Pancreas (tissue), 10 donors: ENCODE measurements around the gene SORBS2. TPM values are rescaled to one million over a fixed set of nuclear protein-coding genes. Genes with fewer than 3 reads are reported as not detected.

Experiments used
- ATAC-seq, 4 donors: fragments of 200-7000 bp; cut with Tn5 transposase; one replicate each; pipeline versions ENCODE4 v1.8.0 to v1.9.1; 2020; ENCODE audit warnings: mild to moderate bottlenecking in 4 of 4, moderate library complexity in 4 of 4
- DNase-seq, 6 donors: peaks; one replicate each; pipeline ENCODE4 v3.0.0-alpha.2; 2020
- FAIRE-seq: peaks from 2 replicates; lab custom pipeline; 2012; peaks lifted over from hg19 to GRCh38; lab: Jason Lieb, UNC
- H3K27ac ChIP-seq, 4 donors: fragments of 200-600 bp; sonication (generic); 1 replicate in 3 of 4; 2 replicates in 1 of 4; pipeline versions ENCODE4 v1.5.0 to v1.8.0; 2020
- H3K27me3 ChIP-seq, 4 donors: fragments of 200-600 bp; one replicate each; pipeline ENCODE4 v1.8.0; 2021
- H3K36me3 ChIP-seq, 3 donors: fragments of 200-600 bp; sonication (generic) in 1 of 3; one replicate each; pipeline versions ENCODE4 v1.5.0 to v1.8.0; 2020 to 2021
- H3K4me1 ChIP-seq, 3 donors: fragments of 200-600 bp; one replicate each; pipeline ENCODE4 v1.8.0; 2021
- H3K4me3 ChIP-seq, 4 donors: fragments of 200-600 bp; sonication (generic) in 2 of 4; one replicate each; pipeline versions ENCODE4 v1.5.0 to v1.8.0; 2020 to 2021
- H3K9me3 ChIP-seq, 4 donors: fragments of 200-600 bp; one replicate each; pipeline ENCODE4 v1.8.0; 2021
- WGBS, 2 donors: extraction: QIAGEN DNeasy Blood & Tissue Kit; methylation state at CpG; one replicate each; pipeline ENCODE4 v1.1.7; 2013; 5-methylcytosine and 5-hydroxymethylcytosine counted together
- intact Hi-C, 3 donors: fragments of 100-400 bp; cut with DNase I; formaldehyde crosslinking; loops; one replicate each; pipeline versions ENCODE4 v1.11.1 to v1.14.2; 2022
- polyA plus RNA-seq, 2 donors: library from polyadenylated mRNA; stranded (reverse); fragments of 200-250 nt; gene quantifications; one replicate each; pipeline ENCODE4 v1.2.3, GENCODE V29; 2013
- total RNA-seq, 6 donors: library from RNA; stranded (reverse); fragmentation: NEBNext Ultra II Directional in 4 of 6; extraction: Animal tissue kit (Norgen Biotek cat#: 25700) in 4 of 6; gene quantifications; one replicate each; pipeline versions ENCODE4 v1.2.1 to v1.2.4, GENCODE V29; 2021 to 2023
- TF ChIP-seq, protein P1 (sequence below), 4 donors: fragments of 200-600 bp; sonication (generic) in 3 of 4; IDR thresholded peaks; one replicate each; pipeline versions ENCODE4 v1.5.0 to v1.8.0; 2021; ENCODE audit warnings: antibody characterized with exemption in 4 of 4
- donor health status: healthy with polysubstance abuse.
- donor health status: DM: no; HTN: no; CAD: no; lungs with moderate emphysema.
- donor health status: DM: no; HTN: no; CAD: no.
- donor health status: control.
- donor health status: control.
- donor health status: Bipolar disorder and iron deficiency.
- donor health status: DM: yes; HTN: yes; CAD: no.
- donor health status: DM: no; HTN: no; CAD: no.
- donor health status: DM: no; HTN: no; CAD: no.
- donor health status: DM: yes; HTN: yes; CAD: no.

SORBS2 gene
- total and polyA plus RNA-seq, 8 donors = 61.7 to 245 (median 140) TPM

DNA sequence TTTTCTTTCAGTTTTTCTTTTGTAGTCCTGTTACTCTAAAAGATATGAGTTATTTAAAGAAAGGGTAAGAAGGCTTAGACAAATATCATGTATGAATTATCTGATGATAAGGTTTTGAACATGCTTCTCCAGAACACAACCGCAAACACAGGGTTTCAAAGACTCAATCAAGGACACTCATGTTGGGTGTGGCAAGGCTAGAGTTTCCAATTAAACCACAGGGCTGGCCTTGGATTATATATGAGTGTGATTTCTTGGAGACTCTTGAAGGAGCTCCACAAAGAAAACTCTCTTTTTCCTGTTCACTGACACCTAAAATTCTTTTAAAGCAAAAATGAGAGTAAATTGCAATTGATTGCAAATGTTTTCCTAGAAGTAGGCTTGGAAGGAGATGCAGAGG, 166.6 kb downstream of the SORBS2 start:
- peaks cover 0 to 3% (median 0%) of the 10 kb centered on the region in 3 donors for H3K4me1 ChIP-seq
- H3K9me3 ChIP-seq = no peaks in the 10 kb centered on the region
- peaks cover 7 to 83% (median 32%) of the 10 kb centered on the region in 3 donors for H3K36me3 ChIP-seq
- FAIRE-seq (no peak), DNase-seq (no peak), ATAC-seq (no peak)
- H3K27me3 ChIP-seq = no peaks in the 10 kb centered on the region
- TF ChIP-seq, protein P1, sequence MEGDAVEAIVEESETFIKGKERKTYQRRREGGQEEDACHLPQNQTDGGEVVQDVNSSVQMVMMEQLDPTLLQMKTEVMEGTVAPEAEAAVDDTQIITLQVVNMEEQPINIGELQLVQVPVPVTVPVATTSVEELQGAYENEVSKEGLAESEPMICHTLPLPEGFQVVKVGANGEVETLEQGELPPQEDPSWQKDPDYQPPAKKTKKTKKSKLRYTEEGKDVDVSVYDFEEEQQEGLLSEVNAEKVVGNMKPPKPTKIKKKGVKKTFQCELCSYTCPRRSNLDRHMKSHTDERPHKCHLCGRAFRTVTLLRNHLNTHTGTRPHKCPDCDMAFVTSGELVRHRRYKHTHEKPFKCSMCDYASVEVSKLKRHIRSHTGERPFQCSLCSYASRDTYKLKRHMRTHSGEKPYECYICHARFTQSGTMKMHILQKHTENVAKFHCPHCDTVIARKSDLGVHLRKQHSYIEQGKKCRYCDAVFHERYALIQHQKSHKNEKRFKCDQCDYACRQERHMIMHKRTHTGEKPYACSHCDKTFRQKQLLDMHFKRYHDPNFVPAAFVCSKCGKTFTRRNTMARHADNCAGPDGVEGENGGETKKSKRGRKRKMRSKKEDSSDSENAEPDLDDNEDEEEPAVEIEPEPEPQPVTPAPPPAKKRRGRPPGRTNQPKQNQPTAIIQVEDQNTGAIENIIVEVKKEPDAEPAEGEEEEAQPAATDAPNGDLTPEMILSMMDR (IDR thresholded peaks at IDR 0.05) = no peak
- H3K4me3 ChIP-seq = no peak overlapping the region
- no peak overlapping the region for H3K27ac ChIP-seq
- WGBS, 2 donors = 44% methylated on average over 1 of the region's 1 CpG
- intact Hi-C loops = loop anchor here in 2 of 3 donors (5.0 to 10.0 kb wide), 2 partner anchors 33 to 369 kb away; no protein-coding TSS in a partner anchor

DNA sequence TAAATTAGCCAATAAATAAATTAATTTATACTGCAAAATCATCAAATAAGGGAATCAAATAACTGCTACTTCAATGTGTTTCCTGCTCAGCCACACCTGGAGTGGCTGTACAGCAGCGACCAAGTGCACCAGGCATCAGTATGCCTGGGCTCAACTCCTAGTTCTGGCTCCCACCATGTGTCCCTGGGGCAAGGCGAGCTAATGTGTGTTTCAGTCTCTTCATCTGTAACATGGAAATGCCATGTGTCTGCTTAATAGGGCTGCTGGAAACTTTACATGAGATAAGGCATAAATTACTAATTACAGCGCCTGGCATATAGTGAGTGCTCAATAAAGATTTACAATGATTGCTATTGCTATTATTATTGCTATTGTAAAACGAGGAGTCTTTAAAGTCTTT, 167.6 kb downstream of the SORBS2 start:
- intact Hi-C loops = loop anchor here in 1 of 3 donors (10.0 kb wide), 1 partner anchor 370 kb away; no protein-coding TSS in a partner anchor
- H3K27ac ChIP-seq = no peak overlapping the region

DNA sequence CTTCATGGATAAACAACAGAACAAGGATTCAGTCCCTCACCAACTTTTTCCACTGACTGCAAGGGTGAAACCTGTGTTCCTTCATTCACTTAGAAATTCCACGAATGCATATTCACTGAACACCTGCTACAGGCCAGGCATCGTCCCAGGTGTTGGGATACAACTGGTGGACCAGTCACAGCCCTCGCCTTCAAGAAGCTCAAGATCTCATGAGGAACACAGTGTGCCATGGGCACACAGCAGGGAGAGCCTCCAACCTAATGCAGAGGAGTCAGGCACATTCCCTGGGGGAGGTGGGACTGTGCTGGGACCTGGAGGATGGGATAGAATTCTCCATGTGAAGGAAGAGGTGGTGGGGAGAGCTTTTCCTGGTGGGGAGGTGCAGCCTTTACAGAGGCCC, 169.1 kb downstream of the SORBS2 start:
- Histone ChIP-seq H3K4me1 (peaks cover 0 to 3% (median 0%) of the 10 kb centered on the region in 3 donors), H3K27ac (peak overlapping the region in 1 of 4 donors; percentile 31), H3K36me3 (peaks cover 7 to 81% (median 28%) of the 10 kb centered on the region in 3 donors), H3K9me3 (no peaks in the 10 kb centered on the region), H3K4me3 (no peak overlapping the region), H3K27me3 (no peaks in the 10 kb centered on the region)
- intact Hi-C loops = loop anchor here in 1 of 3 donors (10.0 kb wide), 1 partner anchor 372 kb away; no protein-coding TSS in a partner anchor
- FAIRE-seq (no peak), ATAC-seq (no peak), DNase-seq (no peak)
- TF ChIP-seq, protein P1 (IDR thresholded peaks at IDR 0.05) = no peak
- WGBS, 2 donors = 79 to 80% methylated on average over 3 of the region's 3 CpGs

More for the DNA sequence above, 167.6 kb downstream of the SORBS2 start:
- H3K9me3 ChIP-seq = no peaks in the 10 kb centered on the region
- H3K4me3 ChIP-seq = no peak overlapping the region
- TF ChIP-seq, protein P1 (IDR thresholded peaks at IDR 0.05) = no peak
- no peak for ATAC-seq
- H3K36me3 ChIP-seq = peaks cover 7 to 82% (median 29%) of the 10 kb centered on the region in 3 donors
- no peaks in the 10 kb centered on the region for H3K27me3 ChIP-seq
- no peak for FAIRE-seq
- 87 to 90% methylated on average over 4 of the region's 4 CpGs for WGBS, 2 donors
- DNase-seq = no peak
- peaks cover 0 to 3% (median 0%) of the 10 kb centered on the region in 3 donors for H3K4me1 ChIP-seq

DNA sequence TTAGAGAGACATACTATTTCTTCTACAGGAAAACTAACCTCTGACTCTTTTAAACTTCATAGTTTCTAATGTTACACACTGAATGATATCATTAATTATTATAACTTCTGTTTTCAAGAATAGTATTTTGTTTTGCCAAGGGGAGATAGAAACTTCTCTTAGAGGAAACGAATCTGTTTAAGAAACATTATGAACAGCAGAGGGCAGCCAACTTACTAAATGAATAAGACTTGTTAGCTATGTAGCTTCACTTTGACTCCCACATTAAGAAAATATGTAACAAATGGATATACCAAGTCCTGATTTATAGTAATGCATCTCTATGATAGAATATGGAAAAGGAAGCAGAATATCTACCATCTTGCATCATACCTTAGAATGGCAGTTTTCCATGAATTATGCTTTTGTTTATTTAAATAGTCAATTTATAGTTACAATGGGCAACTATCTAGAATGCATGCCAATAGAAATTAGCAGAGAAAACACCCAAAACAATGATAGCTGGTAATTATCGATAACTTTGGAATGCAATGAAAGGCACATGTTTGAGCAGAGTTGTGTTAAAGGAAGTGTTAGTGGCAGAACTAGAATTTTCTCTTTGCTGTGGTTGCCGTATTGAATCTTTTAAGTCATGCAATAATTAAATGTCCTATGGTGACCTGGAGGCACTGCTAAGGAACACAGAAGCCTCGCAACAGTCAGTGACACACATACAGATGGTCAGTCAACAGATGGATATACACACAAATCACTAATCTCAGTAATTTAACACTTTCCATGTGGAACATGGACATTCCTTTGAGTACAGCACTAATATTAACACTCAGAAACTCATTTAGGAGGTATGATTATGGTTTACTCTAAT, 171.0 kb downstream of the SORBS2 start:
- no peak overlapping the region for H3K4me3 ChIP-seq
- DNase-seq = no peak
- no peaks in the 10 kb centered on the region for H3K9me3 ChIP-seq
- H3K4me1 ChIP-seq = peaks cover 0 to 9% (median 0%) of the 10 kb centered on the region in 3 donors
- WGBS, 2 donors = 23 to 26% methylated on average over 4 of the region's 4 CpGs
- TF ChIP-seq, protein P1 (IDR thresholded peaks at IDR 0.05) = peak in 1 of 4 donors; percentile 17
- peak in 3 of 4 donors; percentile 54 to 66 (median 64) for ATAC-seq
- intact Hi-C loops = loop anchor here in 1 of 3 donors (10.0 kb wide), 1 partner anchor 374 kb away; no protein-coding TSS in a partner anchor
- H3K27me3 ChIP-seq = no peaks in the 10 kb centered on the region
- peak overlapping the region in 1 of 4 donors; percentile 24 for H3K27ac ChIP-seq
- H3K36me3 ChIP-seq = peaks cover 7 to 70% (median 20%) of the 10 kb centered on the region in 3 donors
- peak; percentile 96 for FAIRE-seq
